Activated naive CD4-positive, alpha-beta T cell treated with anti-CD3 and anti-CD28 coated beads, Interleukin-2, amount 10 ng/mL, durations not matched to agents 7 days and 5 days (primary cell): ENCODE data around the gene TOMM22.
"Not testable (repeated sequence)": the region's sequence is repeated elsewhere in the genome, so short reads cannot be mapped to it uniquely, and the experiment has no call there.

Experiments
- CTCF ChIA-PET: fragments of 350-600 bp; sonication (Branson Sonifier 250); formaldehyde crosslinking; loops from one replicate; lab custom pipeline; 2021; ENCODE audit warnings: antibody characterized with exemption; lab: Charles Lee
- DNase-seq: peaks from one replicate; pipeline ENCODE4 v3.0.0-alpha.2; 2020
- H3K27ac Mint-ChIP-seq: one replicate; pipeline ENCODE4 v1.8.0; 2021; ENCODE audit warnings: mild to moderate bottlenecking, moderate library complexity, mixed read lengths
- H3K27me3 Mint-ChIP-seq: one replicate; pipeline ENCODE4 v1.8.0; 2021; ENCODE audit warnings: mild to moderate bottlenecking, mixed read lengths
- H3K36me3 Mint-ChIP-seq: one replicate; pipeline ENCODE4 v1.8.0; 2021; ENCODE audit warnings: mixed read lengths
- H3K4me1 Mint-ChIP-seq: one replicate; pipeline ENCODE4 v1.8.0; 2021; ENCODE audit warnings: mixed read lengths
- H3K4me3 Mint-ChIP-seq: one replicate; pipeline ENCODE4 v1.8.0; 2021; ENCODE audit warnings: mild to moderate bottlenecking, moderate library complexity, mixed read lengths
- H3K9me3 Mint-ChIP-seq: one replicate; pipeline ENCODE4 v1.8.0; 2021; ENCODE audit warnings: mixed read lengths

The TOMM22 gene

GRCh38 chr22:38681582-38682335 lies at the start of gene TOMM22:
TSS of gene TOMM22 (plus strand) at chr22:38681957. CDS start at chr22:38681979, 22 bp downstream.
- peaks cover 26% of the 10 kb centered on the region for H3K4me1 Mint-ChIP-seq
- H3K27me3 Mint-ChIP-seq, result peaks cover 6% of the 10 kb centered on the region
- CTCF ChIA-PET, result interaction anchor here (0.6 to 3.1 kb wide), 12 partner anchors 8 to 283 kb away, joined by 3 to 30 read pairs (median 4); partner anchors contain the start of gene GTPBP1
- H3K27ac Mint-ChIP-seq, result peak within 1 kb of the TSS; percentile 93
- peaks cover 28% of the 10 kb centered on the region for H3K36me3 Mint-ChIP-seq
- peak; percentile 89 for DNase-seq
- peak within 1 kb of the TSS; percentile 93 for H3K4me3 Mint-ChIP-seq
- no peaks in the 10 kb centered on the region for H3K9me3 Mint-ChIP-seq

GRCh38 chr22:38632528-38632927 lies 49.2 kb upstream of the TOMM22 start:
- Mint-ChIP-seq H3K9me3 (no peaks in the 10 kb centered on the region), H3K4me1 (peaks cover 14% of the 10 kb centered on the region), H3K4me3 (no peak overlapping the region), H3K27me3 (peaks cover 27% of the 10 kb centered on the region), H3K27ac (no peak overlapping the region), H3K36me3 (no peaks in the 10 kb centered on the region)
- DNase-seq, result no peak
- CTCF ChIA-PET, result no interaction called here

GRCh38 chr22:38638216-38638615 lies 43.5 kb upstream of the TOMM22 start:
- Mint-ChIP-seq H3K4me3 (no peak overlapping the region), H3K27me3 (peaks cover 10% of the 10 kb centered on the region), H3K9me3 (no peaks in the 10 kb centered on the region), H3K36me3 (no peaks in the 10 kb centered on the region), H3K4me1 (no peaks in the 10 kb centered on the region), H3K27ac (no peak overlapping the region)
- CTCF ChIA-PET, result no interaction called here
- no peak for DNase-seq

GRCh38 chr22:38638728-38639127 lies 43.0 kb upstream of the TOMM22 start:
- CTCF ChIA-PET, result no interaction called here
- no peak overlapping the region for H3K4me3 Mint-ChIP-seq
- no peak overlapping the region for H3K27ac Mint-ChIP-seq
- H3K27me3 Mint-ChIP-seq, result peaks cover 10% of the 10 kb centered on the region
- H3K4me1 Mint-ChIP-seq, result no peaks in the 10 kb centered on the region
- H3K9me3 Mint-ChIP-seq, result no peaks in the 10 kb centered on the region
- H3K36me3 Mint-ChIP-seq, result no peaks in the 10 kb centered on the region
- DNase-seq, result no peak

GRCh38 chr22:38641476-38642040 lies 40.2 kb upstream of the TOMM22 start:
- no peak overlapping the region for H3K4me3 Mint-ChIP-seq
- H3K36me3 Mint-ChIP-seq, result no peaks in the 10 kb centered on the region
- no peak overlapping the region for H3K27ac Mint-ChIP-seq
- H3K9me3 Mint-ChIP-seq, result peaks cover 3% of the 10 kb centered on the region
- DNase-seq, result no peak
- CTCF ChIA-PET, result no interaction called here
- H3K27me3 Mint-ChIP-seq, result no peaks in the 10 kb centered on the region
- no peaks in the 10 kb centered on the region for H3K4me1 Mint-ChIP-seq

GRCh38 chr22:38644245-38644644 lies 37.5 kb upstream of the TOMM22 start:
- H3K27me3 Mint-ChIP-seq, H3K36me3 Mint-ChIP-seq, H3K27ac Mint-ChIP-seq, H3K4me1 Mint-ChIP-seq, DNase-seq, CTCF ChIA-PET, H3K9me3 Mint-ChIP-seq, H3K4me3 Mint-ChIP-seq: not testable (repeated sequence)

- Mint-ChIP-seq H3K4me3 (no peak overlapping the region), H3K27me3 (peaks cover 6% of the 10 kb centered on the region), H3K4me1 (no peaks in the 10 kb centered on the region), H3K9me3 (peaks cover 3% of the 10 kb centered on the region), H3K27ac (no peak overlapping the region), H3K36me3 (no peaks in the 10 kb centered on the region)
- no peak for DNase-seq
- CTCF ChIA-PET, result no interaction called here
Measured at GRCh38 chr22:38645430-38645829, 36.3 kb upstream of the TOMM22 start.

- H3K27ac Mint-ChIP-seq, result no peak overlapping the region
- DNase-seq, result no peak
- H3K9me3 Mint-ChIP-seq, result no peaks in the 10 kb centered on the region
- peaks cover 9% of the 10 kb centered on the region for H3K27me3 Mint-ChIP-seq
- CTCF ChIA-PET, result no interaction called here
- no peaks in the 10 kb centered on the region for H3K36me3 Mint-ChIP-seq
- no peak overlapping the region for H3K4me3 Mint-ChIP-seq
- peaks cover 9% of the 10 kb centered on the region for H3K4me1 Mint-ChIP-seq
Measured at GRCh38 chr22:38649841-38650522, 31.8 kb upstream of the TOMM22 start.

- DNase-seq, result no peak
- CTCF ChIA-PET, result no interaction called here
Measured at GRCh38 chr22:38652859-38653258, 28.9 kb upstream of the TOMM22 start.

GRCh38 chr22:38653741-38654140 lies 28.0 kb upstream of the TOMM22 start:
- peaks cover 3% of the 10 kb centered on the region for H3K27me3 Mint-ChIP-seq
- CTCF ChIA-PET, result no interaction called here
- H3K4me3 Mint-ChIP-seq, result no peak overlapping the region

More at GRCh38 chr22:38652859-38653258, 28.9 kb upstream of the TOMM22 start:
- no peak overlapping the region for H3K4me3 Mint-ChIP-seq
- peaks cover 6% of the 10 kb centered on the region for H3K27me3 Mint-ChIP-seq
- H3K36me3 Mint-ChIP-seq, result no peaks in the 10 kb centered on the region
- no peak overlapping the region for H3K27ac Mint-ChIP-seq
- H3K4me1 Mint-ChIP-seq, result peaks cover 22% of the 10 kb centered on the region
- no peaks in the 10 kb centered on the region for H3K9me3 Mint-ChIP-seq

GRCh38 chr22:38655519-38656255 lies 26.1 kb upstream of the TOMM22 start:
- peak overlapping the region; percentile 93 for H3K4me3 Mint-ChIP-seq
- H3K36me3 Mint-ChIP-seq, result no peaks in the 10 kb centered on the region
- H3K27ac Mint-ChIP-seq, result no peak overlapping the region
- no peaks in the 10 kb centered on the region for H3K9me3 Mint-ChIP-seq
- CTCF ChIA-PET, result no interaction called here
- H3K4me1 Mint-ChIP-seq, result peaks cover 27% of the 10 kb centered on the region
- no peak for DNase-seq
- peaks cover under 1% of the 10 kb centered on the region for H3K27me3 Mint-ChIP-seq

More at GRCh38 chr22:38653741-38654140, 28.0 kb upstream of the TOMM22 start:
- Mint-ChIP-seq H3K36me3 (no peaks in the 10 kb centered on the region), H3K9me3 (no peaks in the 10 kb centered on the region), H3K27ac (no peak overlapping the region), H3K4me1 (peaks cover 27% of the 10 kb centered on the region)
- no peak for DNase-seq

GRCh38 chr22:38656256-38657044 lies 25.3 kb upstream of the TOMM22 start, which contains the start of the genes CBY1 and FAM227A:
TSS of gene CBY1 (plus strand) at chr22:38656638. CDS start at chr22:38668055, 11,417 bp downstream.
TSS of gene FAM227A (minus strand) at chr22:38656392. CDS start at chr22:38650168, 6,224 bp downstream.
- H3K36me3 Mint-ChIP-seq, result no peaks in the 10 kb centered on the region

More at GRCh38 chr22:38656256-38657044, 25.3 kb upstream of the TOMM22 start, which contains the start of the genes CBY1 and FAM227A:
- peak; percentile 87 for DNase-seq
- peaks cover 27% of the 10 kb centered on the region for H3K4me1 Mint-ChIP-seq
- CTCF ChIA-PET, result no interaction called here
- H3K4me3 Mint-ChIP-seq, result peak within 1 kb of the TSS; percentile 93
- H3K27ac Mint-ChIP-seq, result peak within 1 kb of the TSS; percentile 94
- H3K9me3 Mint-ChIP-seq, result no peaks in the 10 kb centered on the region
- no peaks in the 10 kb centered on the region for H3K27me3 Mint-ChIP-seq
